GM04504 (cell line): ENCODE data around the gene NOC2L.
"Not testable (repeated sequence)": the region's sequence is repeated elsewhere in the genome, so short reads cannot be mapped to it uniquely, and the experiment has no call there.

ENCODE experiments used
- DNase-seq: peaks from one replicate; pipeline ENCODE4 v3.0.0-alpha.2; 2012; ENCODE audit warnings: low read depth

Gene NOC2L

DNA sequence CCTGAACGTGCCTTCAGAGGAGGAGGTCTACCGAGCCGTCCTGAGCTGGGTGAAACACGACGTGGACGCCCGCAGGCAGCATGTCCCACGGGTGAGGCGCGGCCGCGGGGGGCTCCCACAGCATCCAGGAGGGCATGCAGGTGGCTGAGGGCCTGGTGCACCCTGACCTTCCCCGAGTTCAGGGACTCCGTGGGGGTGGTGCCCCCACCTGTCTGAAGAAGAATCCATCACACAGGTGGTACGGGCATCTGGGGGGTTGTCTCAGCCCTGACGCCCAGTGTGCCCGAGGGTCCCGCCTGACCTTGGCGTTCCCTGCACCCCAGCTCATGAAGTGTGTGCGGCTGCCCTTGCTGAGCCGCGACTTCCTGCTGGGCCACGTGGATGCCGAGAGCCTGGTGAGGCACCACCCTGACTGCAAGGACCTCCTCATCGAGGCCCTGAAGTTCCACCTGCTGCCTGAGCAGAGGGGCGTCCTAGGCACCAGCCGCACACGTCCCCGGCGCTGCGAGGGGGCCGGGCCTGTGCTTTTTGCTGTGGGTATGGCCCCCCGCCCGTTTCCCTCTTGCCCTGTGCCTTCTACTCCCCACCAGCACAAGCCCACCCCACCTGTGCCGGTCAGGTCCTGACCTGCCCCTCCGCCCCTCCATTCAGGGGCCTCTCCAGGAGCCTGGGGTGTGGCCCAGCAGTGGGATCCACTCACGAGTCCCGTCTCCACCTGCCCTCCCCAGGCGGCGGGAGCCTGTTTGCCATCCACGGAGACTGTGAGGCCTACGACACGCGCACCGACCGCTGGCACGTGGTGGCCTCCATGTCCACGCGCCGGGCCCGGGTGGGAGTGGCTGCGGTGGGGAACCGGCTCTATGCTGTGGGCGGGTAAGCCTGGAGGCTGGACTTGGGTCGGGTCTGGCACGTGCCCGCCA, 3.6 kb upstream of the NOC2L start:
- no peak for DNase-seq

DNA sequence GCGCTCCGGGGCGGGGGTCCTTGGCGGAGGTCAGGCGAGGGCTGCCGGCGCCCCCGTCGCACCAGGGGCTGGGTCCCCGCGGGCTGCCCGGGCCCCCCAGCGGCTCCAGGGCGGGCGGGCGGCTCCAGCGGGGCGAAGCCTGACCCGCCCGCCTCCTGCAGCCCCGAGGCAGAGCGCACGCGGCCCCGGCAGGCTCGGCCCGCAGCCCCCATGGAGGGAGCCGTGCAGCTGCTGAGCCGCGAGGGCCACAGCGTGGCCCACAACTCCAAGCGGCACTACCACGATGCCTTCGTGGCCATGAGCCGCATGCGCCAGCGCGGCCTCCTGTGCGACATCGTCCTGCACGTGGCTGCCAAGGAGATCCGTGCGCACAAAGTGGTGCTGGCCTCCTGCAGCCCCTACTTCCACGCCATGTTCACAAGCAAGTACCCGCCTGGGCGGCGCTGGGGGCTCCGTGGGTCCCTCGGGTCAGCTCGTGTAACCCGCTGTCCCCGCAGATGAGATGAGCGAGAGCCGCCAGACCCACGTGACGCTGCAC, 2.1 kb upstream of the NOC2L start:
- no peak for DNase-seq

DNA sequence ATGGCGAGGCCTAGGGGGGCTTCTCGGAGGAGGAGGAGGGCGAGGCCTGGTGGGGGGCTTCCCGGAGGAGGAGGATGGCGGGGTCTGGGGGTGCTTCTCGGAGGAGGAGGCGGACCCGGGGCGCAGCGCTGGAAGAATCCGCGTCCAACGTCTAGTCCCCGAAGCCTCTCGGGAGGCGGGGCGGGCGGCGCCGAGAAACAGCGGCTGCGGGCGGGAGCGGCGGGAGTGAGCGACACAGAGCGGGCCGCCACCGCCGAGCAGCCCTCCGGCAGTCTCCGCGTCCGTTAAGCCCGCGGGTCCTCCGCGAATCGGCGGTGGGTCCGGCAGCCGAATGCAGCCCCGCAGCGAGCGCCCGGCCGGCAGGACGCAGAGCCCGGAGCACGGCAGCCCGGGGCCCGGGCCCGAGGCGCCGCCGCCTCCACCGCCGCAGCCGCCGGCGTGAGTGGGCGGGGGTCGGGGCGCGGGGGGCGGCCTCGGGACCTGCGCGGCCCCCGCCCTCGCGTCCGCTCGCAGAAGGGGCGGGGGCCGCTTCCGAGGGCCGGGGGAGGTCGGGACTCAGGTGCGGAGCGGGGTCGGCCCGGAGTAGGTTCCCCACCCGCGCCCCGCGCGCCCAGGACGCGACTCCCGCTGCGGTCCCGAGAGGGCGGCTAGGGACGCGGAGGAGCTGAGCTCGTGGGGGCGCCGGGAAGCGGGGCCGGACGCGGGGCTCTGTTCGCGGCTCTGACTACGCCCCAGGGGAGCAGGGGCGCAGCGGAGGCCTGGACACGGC, 1.5 kb upstream of the NOC2L start, which contains the start of gene KLHL17:
Gene KLHL17, plus strand, starts transcription at position 222 of the 769 bp plus-strand sequence. Its CDS starts 110 bp downstream, at position 332.
- DNase-seq: no peak

DNA sequence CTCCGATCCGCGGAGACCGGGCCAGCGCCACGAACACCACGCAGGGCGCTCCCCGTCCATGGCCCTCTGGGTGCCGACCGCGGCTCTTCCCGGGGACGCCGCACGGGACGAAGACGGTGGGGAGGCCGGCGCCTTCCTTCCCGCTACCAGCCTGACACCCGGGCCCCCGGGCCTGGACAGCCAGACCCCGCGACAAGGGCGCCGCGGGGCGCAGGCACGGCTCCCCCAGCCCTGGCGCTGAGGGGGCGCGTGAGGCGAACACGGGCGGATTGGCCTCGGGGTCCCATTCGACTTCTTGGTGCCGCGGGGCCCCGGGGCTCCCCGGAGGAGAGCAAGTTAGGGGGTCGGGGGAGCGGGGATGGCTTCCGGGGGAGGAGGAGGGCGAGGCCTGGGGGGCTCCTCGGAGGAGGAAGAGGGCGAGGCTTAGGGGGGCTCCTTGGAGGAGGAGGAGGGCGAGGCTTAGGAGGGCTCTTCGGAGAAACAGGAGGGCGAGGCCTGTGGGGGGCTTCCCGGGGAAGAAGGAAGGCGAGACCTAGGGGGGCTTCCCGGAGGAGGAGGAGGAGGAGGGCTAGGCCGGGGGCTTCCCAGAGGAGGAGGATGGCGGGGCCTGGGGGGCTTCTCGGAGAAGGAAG, 791 bp upstream of the NOC2L start:
- no peak for DNase-seq

DNA sequence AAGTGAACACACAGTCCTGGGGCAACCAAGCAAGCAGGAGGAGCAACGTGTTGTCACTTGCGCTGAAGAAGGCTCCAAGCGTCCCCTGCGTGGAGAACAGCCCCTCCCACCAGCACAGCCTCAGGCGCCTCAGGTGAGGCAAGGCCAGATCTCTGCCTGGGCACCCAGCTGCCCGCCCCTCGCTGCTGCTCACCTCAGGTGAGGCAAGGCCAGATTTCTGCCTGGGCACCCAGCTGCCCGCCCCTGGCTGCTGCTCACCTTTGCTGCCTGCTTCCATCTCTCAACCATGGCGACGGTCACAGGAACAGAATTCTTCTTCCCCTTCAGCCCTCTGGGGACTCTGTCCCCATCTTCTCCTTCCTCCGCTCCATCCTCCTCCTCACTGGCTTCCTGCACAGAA, 2.4 kb downstream of the NOC2L start:
- no peak for DNase-seq

DNA sequence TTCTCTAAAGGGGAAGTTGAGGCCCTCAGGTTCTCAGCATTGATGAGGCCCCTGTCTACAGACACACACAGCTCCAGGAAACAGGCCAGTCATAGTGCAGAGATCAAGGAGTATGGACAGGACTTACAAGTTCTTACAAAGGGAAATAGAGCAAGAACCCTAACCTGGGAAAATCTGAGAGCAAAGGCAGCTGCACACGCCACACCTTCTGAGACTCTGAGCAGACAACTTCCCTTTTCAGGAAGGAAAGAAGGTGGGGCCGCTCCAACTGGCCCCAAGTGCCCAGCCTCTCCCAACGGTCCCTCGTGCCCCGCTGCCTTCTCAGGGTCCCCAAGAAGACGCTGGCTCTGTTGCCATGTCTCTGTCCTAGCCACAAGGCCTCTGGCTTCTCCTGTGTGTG, 3.6 kb downstream of the NOC2L start:
- no peak for DNase-seq

DNA sequence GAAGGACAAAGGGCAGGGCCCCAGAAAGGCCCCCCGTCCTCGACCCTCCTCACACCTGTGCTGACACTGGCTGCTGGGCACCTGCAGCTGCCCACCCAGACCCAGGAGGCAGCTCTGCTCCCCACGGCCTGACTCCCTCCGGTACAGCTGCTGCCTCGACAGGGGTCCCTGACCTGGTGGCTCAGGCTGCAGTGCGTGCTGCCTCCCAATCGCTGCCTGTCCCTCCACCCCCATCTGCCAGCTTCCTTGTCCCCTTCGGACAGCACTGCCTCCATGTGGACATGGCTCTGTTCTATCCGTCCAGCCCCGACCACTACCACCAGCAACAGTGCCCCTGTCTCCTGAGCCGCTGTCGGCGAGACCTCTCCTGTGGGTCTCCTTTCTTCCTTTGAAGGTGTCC, 4.1 kb downstream of the NOC2L start:
- no peak for DNase-seq

DNA sequence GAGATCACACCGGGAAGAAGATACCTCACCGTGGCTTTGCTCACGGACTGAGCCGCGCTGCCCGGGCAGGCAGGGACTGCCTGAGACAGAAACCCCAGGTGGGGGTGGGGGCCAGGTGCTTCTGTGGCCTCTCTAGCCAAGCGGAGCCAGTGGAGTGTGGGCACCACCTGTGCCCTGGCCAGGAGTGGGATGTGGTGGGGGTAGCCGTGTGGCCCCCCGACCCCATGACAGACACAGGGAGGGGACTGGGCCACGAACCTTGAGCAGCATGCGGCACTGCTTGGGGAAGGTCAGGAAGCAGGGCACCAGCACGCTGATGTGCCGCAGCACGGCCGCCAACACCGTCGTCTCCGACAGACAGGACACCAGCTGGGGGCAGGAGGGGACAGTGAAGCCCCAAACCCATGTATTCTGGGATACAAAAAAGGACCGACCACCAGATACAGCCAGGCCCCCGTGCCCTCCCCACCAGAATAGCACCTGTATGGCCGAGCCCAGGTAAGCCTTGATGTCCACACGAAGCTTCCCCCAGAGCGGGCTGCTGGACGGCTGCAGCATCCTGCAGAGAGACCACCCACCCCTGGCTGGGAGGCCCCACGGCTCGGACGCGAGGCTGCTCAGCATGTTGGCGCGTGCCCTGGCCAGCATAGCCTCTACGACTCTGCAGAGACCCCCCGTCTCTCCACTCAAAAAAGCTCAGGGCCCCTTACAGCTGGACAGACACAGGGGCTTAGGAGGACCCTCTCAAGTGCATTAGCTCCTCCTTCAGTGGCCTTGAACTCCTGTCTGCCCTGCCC, 5.3 kb downstream of the NOC2L start:
- no peak for DNase-seq

DNA sequence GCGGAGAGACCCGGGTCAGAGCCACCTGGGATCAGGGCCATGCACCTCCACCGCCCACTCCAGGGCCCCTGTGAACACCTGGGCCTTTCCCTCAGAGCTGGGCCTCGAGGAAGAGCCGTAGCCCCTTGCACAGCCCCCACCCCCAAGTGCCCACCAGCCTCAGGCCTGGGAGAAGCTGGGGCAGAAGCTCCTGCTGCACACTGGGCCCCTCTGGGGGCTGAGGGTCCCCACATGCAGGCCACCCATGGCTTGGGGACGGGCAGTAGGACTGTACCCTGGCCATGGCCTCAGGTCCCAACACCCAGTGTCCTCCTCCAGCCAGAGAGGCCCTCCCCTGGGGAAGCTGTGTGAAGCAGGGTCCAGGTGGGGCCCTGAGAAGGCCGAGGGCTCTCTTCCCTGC, 6.5 kb downstream of the NOC2L start:
- DNase-seq: no peak

DNA sequence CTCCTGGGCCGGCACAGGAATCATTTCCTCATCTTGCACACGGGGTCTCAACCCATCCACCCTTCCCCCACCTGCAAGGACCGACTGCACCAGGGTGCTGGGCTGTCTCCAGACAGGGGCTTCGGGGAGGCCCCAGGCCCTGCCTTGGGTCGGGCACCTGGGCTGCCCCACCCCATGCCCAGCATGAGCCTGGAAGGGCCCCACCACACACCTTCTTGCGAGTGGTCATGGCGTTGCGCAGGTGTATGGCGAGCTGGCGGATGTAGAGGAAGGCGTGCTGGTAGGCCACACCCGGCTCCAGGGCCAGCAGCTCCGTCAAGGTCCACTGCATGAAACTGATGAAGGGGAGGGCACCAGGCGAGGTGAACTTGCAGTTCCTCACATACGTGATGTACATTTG, 6.9 kb downstream of the NOC2L start:
- DNase-seq: no peak

DNA sequence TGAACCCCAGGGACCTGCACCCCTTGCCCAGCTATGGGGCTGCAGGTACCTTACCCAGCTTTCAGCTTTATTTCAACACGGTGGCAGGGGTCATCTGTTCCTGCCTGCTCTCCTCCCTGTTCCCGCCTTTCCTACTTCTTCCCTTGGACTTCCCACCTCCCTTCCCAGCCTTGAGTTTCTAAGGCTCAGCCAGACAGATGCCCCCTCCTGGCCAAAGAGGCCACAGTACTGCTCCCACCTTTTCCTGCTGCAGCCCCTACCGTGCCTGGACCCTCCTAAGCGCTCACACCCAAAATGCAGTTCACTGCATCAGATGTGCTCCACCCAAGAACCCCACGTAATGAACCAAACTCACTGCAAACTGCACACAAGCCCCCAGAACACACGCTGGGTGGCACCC, 7.7 kb downstream of the NOC2L start:
- DNase-seq: no peak

DNA sequence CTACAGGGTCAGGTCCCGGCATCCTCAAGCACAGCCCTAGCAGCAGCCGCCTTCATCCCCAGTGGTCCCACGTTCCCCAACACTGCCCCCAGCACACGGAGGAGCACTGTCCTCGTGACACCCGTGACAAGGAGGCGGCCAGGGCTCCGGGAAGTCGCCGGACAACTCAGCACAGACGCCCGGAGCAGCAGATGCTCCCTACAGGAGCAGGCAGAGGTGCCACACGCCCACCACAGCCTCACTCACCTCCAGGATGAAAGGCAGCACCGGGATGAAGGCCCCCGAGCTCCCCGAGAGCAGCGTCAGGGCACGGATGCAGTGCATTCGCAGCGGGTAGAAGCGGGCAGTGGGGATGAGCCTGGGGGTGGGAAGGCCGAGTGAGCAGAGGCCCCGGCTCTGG, 8.2 kb downstream of the NOC2L start:
- DNase-seq: no peak

DNA sequence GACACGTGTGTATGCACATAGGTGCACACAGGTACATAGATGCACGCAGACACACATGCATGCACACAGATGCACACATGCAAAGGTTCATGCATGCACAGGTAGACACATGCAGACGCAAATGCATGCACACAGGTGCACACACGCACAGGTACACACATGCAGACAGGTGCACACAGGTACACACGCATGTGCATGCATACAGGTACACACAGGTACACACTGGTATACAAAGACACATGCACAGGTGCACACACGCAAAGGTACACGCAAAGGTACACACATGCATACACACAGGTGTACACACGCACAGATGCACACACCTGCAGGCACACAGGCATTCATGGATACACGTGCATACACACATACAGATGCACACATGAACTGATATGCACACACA, 8.8 kb downstream of the NOC2L start:
- no peak for DNase-seq

DNA sequence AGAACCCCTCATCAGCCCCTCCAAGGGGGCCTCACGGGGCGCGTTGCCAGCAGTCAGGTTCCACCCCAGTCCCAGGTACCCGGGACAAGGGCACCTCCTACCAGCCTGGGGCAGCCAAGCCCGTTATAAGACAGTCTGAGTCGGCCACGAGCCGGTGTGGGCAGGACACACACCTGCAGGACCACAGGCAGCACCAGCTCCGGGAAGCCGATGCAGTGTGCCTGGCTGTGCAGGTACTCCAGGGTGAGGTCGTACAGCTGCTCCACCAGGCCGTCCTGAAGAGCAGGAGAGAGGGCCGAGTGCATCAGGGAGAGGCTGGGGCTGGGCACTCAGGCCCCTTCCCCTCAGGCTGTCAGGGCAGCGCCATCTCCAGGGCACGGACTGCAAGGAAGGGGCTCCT, 11.1 kb downstream of the NOC2L start:
- no peak for DNase-seq

DNA sequence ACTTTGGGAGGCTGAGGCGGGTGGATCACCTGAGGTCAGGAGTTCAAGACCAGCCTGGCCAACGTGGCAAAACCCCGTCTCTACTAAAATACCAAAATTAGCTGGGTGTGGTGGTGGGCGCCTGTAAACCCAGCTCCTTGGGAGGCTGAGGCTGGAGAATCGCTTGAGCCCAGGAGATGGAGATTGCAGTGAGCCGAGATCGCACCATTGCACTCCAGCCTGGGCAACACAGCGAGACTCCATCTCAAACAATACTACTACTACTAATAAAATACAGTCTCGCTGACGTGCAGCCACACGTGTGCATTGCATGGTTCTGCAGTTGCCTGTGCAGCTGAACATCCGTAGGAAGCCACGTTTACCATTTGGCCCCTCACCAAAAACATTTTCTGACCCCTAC, 12.2 kb downstream of the NOC2L start:
- DNase-seq: not testable (repeated sequence)

DNA sequence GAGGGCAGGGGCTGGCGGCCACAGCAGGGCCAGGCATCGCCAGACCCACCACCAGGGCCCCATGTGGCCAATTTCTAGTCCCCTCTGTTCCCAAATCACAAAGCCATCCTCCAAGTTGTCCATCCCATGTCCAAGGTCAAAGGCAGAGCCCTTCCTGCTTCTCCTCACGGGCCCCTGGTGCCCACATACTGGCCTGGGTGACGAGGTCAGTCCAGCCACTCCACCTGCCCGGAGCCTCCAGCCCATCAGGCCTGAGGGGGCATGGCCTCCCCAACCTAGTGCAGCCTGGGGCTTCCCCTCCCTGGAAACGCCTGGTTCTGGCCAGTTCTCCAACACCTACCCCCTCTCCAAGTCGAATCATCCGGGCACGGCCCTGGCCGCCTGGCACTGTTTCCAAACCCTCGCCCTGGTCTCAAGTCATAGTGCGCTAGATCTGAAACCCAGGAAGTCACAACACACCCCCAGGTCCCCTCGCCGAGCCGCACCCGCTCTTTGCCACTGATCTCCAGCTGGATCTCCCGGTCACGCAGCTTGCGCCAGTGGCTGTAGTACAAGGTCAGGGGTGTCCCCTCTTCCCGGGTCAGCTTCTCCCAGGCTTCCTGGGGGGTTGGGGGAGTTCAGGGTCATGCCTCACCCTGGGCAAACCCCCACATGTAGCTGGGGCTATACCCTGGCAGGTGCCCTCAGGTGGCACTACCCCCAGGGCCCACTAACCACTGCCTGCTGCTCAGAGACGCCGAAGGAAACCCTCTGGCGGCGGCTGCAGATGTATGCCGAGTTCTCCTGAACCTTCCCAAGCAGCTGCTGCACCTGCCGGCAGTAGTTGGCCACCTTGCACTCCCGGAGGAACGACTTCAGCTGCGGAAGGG, 13.1 kb downstream of the NOC2L start:
- no peak for DNase-seq

DNA sequence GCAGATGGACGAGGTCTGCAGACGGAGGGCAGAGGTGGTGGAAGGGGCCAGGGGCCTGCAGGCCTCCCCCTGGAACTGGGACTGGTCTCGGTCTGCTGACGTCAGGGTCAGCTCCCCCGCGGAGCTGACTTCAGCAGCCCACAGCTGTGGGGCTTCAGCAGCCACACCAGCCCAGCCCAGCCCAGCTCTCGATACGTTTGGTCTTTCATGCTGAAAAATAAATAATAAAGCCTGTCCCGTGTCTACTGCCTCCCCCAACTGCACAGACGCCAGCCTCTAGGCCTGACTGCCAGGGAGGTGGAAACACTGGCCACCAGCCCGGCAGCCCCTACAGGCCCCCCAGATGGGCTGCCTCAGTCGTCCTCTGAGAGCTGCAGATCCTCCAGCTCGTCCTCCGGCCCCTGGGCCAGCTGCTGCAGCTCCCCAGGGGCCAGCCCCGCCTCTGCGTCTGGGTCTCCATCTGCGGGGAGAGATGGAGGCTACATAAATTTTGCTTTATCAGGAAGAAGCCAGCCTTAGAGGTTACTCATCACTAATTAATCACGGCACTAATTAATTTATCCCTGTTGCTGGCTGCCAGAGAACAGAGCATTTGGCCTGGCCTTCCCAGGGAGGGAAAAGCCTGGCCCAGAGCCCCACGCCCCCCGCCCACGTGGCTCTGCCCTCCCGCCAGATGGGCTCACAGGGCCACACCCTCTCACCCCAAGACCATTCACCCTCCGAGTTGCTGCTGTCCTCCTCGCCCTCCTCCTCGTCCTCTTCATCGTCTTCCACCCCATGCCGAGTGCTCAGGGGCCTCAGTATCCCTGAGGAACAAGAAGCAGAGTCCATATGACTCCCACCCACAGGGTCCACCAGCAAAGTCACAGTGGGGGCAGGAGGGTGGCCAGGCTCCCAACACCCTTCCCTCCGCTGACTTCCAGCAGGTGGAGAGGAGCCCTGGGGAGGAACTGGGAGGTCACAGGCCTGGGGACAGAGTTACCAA, 14.4 kb downstream of the NOC2L start:
- DNase-seq: no peak

DNA sequence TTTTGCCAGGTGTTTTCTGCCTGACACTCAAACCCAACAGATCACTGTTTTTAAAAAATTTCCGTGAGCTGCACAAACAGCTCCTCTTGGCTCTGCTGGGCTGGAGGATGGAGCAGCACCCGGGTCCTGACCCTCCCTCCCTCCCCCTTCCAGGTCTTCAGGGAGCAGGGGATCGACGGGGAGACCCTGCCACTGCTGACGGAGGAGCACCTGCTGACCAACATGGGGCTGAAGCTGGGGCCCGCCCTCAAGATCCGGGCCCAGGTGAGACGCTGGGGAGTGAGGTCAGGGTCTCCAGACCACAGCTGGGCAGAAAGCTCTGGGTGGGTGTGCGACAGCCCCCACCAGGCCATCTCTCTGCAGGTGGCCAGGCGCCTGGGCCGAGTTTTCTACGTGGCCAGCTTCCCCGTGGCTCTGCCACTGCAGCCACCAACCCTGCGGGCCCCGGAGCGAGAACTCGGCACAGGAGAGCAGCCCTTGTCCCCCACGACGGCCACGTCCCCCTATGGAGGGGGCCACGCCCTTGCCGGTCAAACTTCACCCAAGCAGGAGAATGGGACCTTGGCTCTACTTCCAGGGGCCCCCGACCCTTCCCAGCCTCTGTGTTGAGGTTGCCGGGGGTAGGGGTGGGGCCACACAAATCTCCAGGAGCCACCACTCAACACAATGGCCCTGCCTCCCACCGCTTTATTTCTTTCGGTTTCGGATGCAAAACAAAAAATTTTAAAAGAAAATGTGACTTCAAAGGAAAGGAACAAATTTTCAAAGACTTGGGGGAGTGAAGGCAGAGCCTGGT, 15.3 kb downstream of the NOC2L start:
- DNase-seq: no peak
